Endothelial cell (in vitro differentiated cells): ENCODE data around the gene HHAT. TPM values are rescaled to one million over a fixed set of nuclear protein-coding genes. Genes with fewer than 3 reads are reported as not detected.

Experiments used
- DNase-seq: peaks from one replicate; pipeline ENCODE4 v3.0.0; 2021; ENCODE audit warnings: low spot score
- H3K27ac Mint-ChIP-seq: one replicate; pipeline ENCODE4 v1.8.0; 2021; ENCODE audit warnings: mixed read lengths, inconsistent platforms; ENCODE audit not compliant: unreplicated experiment
- H3K27me3 Mint-ChIP-seq: one replicate; pipeline ENCODE4 v1.8.0; 2021; ENCODE audit warnings: mild to moderate bottlenecking, moderate library complexity, mixed read lengths, inconsistent platforms; ENCODE audit not compliant: unreplicated experiment
- H3K36me3 Mint-ChIP-seq: one replicate; pipeline ENCODE4 v1.8.0; 2021; ENCODE audit warnings: mild to moderate bottlenecking, low read depth, mixed read lengths, inconsistent platforms; ENCODE audit not compliant: unreplicated experiment
- H3K4me1 Mint-ChIP-seq: one replicate; pipeline ENCODE4 v1.8.0; 2021; ENCODE audit warnings: mild to moderate bottlenecking, mixed read lengths, inconsistent platforms; ENCODE audit not compliant: unreplicated experiment
- H3K4me3 Mint-ChIP-seq: one replicate; pipeline ENCODE4 v1.8.0; 2021; ENCODE audit warnings: mild to moderate bottlenecking, mixed read lengths, inconsistent platforms; ENCODE audit not compliant: unreplicated experiment
- H3K9me3 Mint-ChIP-seq: one replicate; pipeline ENCODE4 v1.8.0; 2021; ENCODE audit warnings: mixed read lengths, inconsistent platforms; ENCODE audit not compliant: unreplicated experiment
- total RNA-seq: library from RNA; stranded (reverse); fragmentation: NEBNext Ultra II Directional; extraction: Animal tissue kit (Norgen Biotek cat#: 25700); gene quantifications from one replicate; pipeline ENCODE4 v1.2.1, GENCODE V29; 2021; ENCODE audit not compliant: unreplicated experiment
- TF ChIP-seq, protein P1 (sequence below): fragments of 200-600 bp; sonication (generic); IDR thresholded peaks from one replicate; pipeline ENCODE4 v1.5.0; 2021; ENCODE audit warnings: antibody characterized with exemption; ENCODE audit not compliant: unreplicated experiment

The HHAT gene
- total RNA-seq, 1 donor from 2014 or later: 6.0 TPM

GRCh38 chr1:210332719-210333398 is 4.2 kb downstream of the HHAT start:
- TF ChIP-seq, protein P1, sequence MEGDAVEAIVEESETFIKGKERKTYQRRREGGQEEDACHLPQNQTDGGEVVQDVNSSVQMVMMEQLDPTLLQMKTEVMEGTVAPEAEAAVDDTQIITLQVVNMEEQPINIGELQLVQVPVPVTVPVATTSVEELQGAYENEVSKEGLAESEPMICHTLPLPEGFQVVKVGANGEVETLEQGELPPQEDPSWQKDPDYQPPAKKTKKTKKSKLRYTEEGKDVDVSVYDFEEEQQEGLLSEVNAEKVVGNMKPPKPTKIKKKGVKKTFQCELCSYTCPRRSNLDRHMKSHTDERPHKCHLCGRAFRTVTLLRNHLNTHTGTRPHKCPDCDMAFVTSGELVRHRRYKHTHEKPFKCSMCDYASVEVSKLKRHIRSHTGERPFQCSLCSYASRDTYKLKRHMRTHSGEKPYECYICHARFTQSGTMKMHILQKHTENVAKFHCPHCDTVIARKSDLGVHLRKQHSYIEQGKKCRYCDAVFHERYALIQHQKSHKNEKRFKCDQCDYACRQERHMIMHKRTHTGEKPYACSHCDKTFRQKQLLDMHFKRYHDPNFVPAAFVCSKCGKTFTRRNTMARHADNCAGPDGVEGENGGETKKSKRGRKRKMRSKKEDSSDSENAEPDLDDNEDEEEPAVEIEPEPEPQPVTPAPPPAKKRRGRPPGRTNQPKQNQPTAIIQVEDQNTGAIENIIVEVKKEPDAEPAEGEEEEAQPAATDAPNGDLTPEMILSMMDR: no peak
- no peak for DNase-seq
- peaks cover 13% of the 10 kb centered on the region for H3K27me3 Mint-ChIP-seq
- H3K36me3 Mint-ChIP-seq: no peaks in the 10 kb centered on the region
- H3K27ac Mint-ChIP-seq: no peak overlapping the region
- peaks cover 13% of the 10 kb centered on the region for H3K4me1 Mint-ChIP-seq
- no peak overlapping the region for H3K4me3 Mint-ChIP-seq
- H3K9me3 Mint-ChIP-seq: no peaks in the 10 kb centered on the region

GRCh38 chr1:210335001-210335400 is 6.3 kb downstream of the HHAT start:
- H3K36me3 Mint-ChIP-seq: no peaks in the 10 kb centered on the region

GRCh38 chr1:210336362-210336761 is 7.7 kb downstream of the HHAT start:
- Mint-ChIP-seq H3K27me3 (peaks cover 4% of the 10 kb centered on the region), H3K9me3 (no peaks in the 10 kb centered on the region), H3K4me1 (no peaks in the 10 kb centered on the region), H3K4me3 (no peak overlapping the region), H3K27ac (no peak overlapping the region), H3K36me3 (no peaks in the 10 kb centered on the region)
- no peak for DNase-seq
- TF ChIP-seq, protein P1: no peak

More at GRCh38 chr1:210335001-210335400, 6.3 kb downstream of the HHAT start:
- TF ChIP-seq, protein P1: no peak
- no peak for DNase-seq
- Mint-ChIP-seq H3K4me3 (no peak overlapping the region), H3K4me1 (no peaks in the 10 kb centered on the region), H3K9me3 (no peaks in the 10 kb centered on the region), H3K27ac (no peak overlapping the region), H3K27me3 (peaks cover 6% of the 10 kb centered on the region)

DNA sequence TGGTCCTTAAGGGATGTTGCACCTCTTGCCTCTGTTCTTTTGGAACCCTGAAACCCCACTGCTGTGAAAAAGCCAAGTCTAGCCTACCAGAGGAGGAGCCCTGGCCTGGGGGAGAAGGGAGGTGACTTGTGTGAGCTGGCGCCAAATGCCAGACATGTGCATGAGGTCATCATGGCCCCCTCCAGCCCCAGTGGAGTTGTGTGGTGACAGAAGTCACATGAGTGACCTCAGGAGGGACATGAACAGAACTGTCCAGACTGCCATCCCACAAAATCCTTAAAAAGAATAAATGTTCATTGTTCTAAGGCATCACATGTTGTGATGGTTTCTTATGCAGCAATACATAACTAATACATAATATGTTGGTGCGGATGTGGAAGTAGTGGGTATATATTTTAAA is 10.8 kb downstream of the HHAT start:
- Mint-ChIP-seq H3K9me3 (no peaks in the 10 kb centered on the region), H3K4me3 (no peak overlapping the region), H3K27ac (no peak overlapping the region), H3K4me1 (peaks cover 3% of the 10 kb centered on the region), H3K36me3 (no peaks in the 10 kb centered on the region), H3K27me3 (peaks cover 1% of the 10 kb centered on the region)
- TF ChIP-seq, protein P1: no peak
- no peak for DNase-seq

- Mint-ChIP-seq H3K4me1 (peaks cover 3% of the 10 kb centered on the region), H3K36me3 (no peaks in the 10 kb centered on the region), H3K27me3 (peaks cover 1% of the 10 kb centered on the region), H3K9me3 (no peaks in the 10 kb centered on the region), H3K27ac (no peak overlapping the region), H3K4me3 (no peak overlapping the region)
- DNase-seq: no peak
- TF ChIP-seq, protein P1: no peak
These were observed 11.6 kb downstream of the HHAT start for GRCh38 chr1:210340311-210340710.
